Measurements from ENCODE around the gene CMC2.

Gene CMC2

GRCh38 chr16:81006813-81007695 is at the start of gene CMC2, which contains the start of gene CENPN:
CMC2 (minus strand) TSS chr16:81006885; CDS start chr16:80997394, 9,491 bp downstream.
CENPN (plus strand) TSS chr16:81007214; CDS start chr16:81011940, 4,726 bp downstream.
- peak; percentile 98 for DNase-seq

DNA sequence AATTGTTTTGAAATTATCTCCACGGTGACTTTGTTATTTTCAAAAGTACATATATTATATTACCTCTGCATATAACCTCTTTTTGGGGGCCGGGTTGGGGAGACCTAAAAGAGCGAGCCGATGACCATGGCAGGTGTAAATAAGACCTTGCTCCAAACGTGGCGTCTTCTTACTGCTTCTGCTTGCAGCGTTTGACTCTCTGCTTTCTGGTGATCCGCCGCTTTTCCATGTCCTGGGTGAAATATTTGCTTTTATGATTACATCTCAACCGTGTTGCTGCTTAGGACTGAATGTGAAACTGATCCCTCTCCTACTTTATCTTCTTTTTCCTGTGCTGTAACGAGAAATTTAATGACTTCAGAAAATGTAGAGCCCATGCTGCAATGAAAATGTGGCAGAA is 47.1 kb upstream of the CMC2 start:
- DNase-seq: no peak

DNA sequence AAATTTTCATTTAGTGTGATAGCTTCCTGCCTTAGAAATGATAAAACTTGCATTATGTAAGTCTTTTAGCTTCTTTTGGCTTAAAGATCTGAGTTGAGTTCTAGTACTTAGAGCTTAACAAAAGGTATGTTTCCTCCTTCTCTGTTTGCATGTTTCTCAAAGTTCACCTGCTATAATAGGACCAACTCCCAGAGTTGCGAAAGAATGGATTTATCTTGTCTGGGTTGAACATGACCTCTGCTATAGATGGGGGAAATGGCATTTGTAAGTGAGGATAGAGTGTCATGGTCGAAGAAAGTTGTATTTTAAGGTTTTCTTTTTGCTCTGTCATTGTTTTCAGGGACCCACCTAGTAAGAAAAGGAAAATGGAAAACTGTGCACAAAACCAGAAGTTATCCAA is 36.1 kb upstream of the CMC2 start:
- no peak for DNase-seq

DNA sequence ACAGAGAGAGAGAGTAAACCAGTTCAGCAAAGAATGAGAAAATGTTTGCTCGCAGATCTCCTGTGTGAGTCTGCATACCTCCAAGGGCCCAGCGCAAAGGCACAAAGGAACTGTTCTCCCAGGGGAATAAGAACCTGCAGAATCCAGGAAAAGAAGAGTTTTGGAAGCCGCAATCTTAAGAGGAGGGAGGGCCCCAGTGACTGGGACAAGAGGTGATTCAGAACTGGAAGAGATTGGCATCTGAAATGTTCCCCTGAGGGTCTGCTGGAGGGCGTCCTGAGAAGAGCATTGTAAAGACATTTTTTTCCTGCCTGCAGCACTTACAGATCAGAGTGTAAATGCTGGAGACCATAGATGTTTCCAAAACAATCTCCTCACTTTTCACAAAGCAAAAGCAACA is 35.0 kb upstream of the CMC2 start:
- DNase-seq: no peak

GRCh38 chr16:81040842-81041241 is 34.2 kb upstream of the CMC2 start:
- no peak for DNase-seq

DNA sequence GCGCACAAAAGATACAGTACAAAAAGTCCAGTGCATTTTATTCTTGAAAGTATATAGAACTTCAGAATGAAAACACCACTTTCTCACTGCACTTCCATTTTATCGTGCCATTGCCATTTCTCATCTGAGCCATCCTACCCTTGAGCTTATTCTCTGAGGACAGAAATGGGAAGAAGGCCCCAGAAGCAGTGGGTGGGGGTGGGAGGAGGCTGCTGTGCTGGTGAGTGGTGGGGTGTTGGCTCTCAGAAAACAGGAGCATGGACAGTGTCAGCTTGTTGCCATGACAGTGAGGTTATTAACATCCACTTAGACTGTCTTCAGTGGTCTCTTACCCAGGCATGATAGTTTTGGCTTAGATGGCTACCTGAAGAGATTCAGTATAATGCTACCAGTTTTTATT is 33.4 kb upstream of the CMC2 start:
- DNase-seq: no peak

DNA sequence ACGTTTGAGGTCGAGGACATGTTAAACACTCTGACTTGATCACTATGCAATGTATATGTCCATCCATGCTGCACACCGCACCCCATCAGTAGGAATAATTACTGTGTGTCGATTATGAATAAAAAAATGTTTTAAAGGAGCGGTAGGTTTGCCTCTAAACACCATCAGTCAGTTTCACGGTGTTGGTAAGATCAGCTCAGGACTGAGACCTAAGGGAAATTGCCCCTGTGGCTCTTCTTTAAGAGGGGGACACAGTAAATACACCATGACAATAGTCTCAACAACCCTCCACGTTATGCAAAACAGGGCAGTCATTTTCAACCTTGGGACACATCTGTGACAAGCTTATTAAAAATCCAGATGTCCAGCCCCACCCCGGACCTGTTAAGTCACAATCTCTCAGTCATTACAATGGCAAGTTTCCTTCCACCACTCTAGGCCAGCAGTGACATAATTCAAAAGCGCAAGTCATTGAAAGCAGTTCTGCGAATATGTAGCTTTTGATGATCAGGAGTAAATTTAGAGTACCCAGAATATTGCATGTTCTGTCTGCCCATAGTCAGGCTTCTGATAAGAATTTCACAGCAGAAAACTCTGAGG is 30.2 kb upstream of the CMC2 start:
- DNase-seq: no peak

- DNase-seq: peak; percentile 32
Observed at GRCh38 chr16:81035975-81036750, 29.5 kb upstream of the CMC2 start.

DNA sequence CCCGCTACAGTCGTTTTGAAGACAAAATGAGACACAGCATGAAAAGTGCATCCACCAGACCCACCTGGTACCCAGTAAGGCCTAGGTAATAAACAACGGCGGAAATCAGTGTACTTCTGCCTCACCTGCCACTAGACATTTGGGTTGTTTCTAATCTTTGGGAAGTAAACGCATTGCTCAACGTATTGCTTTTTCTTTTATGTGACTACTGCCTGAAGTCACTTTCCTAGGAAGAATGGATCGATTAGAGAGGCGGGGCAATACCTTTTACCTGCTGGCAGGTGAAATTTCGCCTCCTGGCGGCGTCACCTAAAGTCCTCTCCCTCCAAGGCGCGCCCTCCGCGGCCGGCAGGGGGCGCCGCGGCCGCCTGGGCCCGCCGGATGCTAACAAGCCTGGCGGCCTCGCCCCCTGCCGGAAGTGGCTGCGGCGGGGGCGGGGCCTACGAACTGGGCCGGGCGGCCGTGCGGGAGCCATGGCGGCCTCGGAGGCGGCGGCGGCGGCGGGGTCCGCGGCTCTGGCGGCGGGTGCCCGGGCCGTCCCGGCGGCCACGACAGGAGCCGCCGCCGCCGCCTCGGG is 28.8 kb upstream of the CMC2 start, which contains the start of gene ATMIN:
TSS of gene ATMIN (plus strand) at position 445 of the 577 bp plus-strand sequence. CDS start at position 474, 29 bp downstream.
- DNase-seq: peak; percentile 90

DNA sequence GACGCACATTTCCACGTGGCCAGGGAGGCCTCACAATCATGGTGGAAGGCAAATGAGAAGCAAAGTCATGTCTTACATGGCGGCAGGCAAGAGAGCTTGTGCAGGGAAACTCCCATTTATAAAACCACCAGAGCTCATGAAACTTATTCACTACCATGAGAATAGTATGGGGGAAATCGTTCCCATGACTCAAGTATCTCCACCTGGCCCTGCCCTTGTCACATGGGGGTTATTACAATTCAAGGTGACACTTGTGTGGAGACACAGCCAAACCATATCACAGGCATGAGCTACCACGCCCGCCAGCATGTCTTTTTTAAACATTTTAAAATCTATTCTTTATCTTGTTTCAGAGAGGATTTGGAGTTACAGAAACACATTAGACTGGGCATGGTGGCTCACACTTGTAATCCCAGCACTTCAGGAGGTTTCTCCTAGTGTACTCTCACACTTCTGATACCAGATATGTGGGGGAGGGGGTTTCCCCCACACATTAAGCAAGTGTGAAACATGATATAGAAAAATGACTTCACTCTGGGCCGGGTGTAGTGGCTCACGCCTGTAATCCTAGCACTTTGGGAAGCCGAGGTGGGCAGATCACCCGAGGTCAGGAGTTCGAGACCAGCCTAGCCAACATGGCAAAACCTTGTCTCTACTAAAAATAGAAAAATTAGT is 23.4 kb upstream of the CMC2 start:
- no peak for DNase-seq

- no peak for DNase-seq
Observed at GRCh38 chr16:81026429-81026828, 19.7 kb upstream of the CMC2 start.

DNA sequence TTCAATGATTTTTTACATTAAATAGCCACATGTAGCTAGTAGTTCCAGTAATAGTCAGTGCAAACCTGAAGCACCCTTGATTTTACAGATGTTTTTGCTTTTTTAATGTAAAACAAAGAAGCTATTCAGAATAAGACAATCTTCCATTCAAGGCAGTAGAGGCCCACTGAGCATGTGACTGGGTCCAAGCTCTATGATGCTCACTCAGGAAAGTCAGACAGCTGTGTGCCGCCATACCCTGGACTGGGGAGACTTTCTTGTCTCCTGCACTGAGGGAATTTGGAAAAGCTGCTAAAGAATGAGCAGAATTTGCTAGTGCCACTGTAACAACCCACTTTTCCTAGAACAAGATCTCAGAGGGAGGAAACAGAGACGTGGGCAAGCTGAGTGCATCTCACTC is 11.8 kb upstream of the CMC2 start:
- peak; percentile 81 for DNase-seq

GRCh38 chr16:81014672-81015071 is 8.0 kb upstream of the CMC2 start:
- DNase-seq: no peak

GRCh38 chr16:81012974-81013373 is 6.3 kb upstream of the CMC2 start:
- DNase-seq: no peak

DNA sequence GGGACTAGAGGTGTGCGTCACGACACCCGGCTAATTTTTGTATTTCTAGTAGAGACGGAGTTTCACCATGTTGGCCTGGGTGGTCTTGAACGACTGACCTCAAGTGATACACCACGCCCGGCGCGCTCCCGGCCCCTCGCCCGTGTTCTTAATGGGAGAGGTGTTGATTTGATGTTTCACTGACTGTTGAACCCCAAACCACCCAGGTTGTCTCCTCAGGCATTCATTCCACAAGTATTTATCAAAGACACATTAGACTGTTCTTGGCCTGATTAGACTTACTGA is 1.8 kb upstream of the CMC2 start:
- DNase-seq: no peak

DNA sequence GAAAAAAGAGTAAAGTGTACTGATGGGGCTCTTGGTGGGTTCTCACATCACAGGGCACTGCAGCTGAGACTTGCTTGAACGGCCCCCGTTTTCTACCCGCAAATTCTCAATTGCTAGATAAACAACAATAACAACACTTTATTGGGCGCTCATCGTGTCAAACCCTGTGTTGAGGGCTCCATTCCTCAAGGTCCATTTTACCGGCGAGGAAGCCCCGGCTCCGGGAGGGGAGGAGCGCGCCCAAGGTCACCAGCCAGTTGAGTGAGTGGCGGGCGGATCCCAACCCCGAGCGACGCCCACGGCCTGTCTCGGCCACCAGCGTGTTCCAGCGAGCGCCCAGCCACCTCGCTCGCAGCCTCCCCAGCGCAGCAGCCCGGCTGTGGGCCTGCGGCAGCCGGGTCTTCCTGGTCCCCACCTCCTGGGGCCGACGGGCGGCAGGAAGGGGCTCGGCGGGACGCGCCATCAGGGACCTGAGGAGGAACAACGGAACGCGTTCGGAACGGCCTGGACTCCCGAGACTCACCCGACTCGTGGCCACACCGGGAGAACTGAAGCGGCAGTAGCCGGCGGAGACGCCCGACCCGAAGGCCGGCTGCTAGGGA is 373 bp downstream of the CMC2 start:
- peak; percentile 40 for DNase-seq

DNA sequence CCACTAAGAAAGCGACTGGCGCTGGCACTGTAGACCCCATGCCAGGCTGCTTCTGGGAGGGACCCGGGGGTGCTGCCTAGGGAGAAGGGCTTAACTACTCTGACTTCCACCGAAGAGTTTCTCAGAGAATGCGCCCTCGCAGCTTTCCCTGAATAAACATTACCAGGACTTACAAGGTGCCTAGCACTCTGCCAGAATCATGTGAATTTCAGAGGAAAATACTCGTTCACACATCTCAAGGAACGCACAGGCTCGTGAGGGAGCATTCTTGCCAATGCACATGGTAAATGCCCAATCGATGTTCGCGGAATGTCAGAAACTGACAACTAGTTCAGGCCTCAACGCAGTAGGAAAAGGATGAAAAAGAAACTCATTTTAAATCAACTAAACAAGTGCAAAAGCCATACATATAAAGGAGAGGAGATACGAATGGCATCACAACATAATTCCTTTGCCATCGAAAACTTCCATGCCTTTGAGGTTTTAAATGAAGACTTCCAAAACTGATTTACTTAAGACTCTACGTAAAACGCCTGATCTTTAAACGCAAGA is 999 bp downstream of the CMC2 start:
- DNase-seq: no peak

- peak; percentile 83 for DNase-seq
Observed at GRCh38 chr16:81004646-81005353, 1.9 kb downstream of the CMC2 start.

- no peak for DNase-seq
Observed at GRCh38 chr16:81003610-81004460, 2.9 kb downstream of the CMC2 start.

DNA sequence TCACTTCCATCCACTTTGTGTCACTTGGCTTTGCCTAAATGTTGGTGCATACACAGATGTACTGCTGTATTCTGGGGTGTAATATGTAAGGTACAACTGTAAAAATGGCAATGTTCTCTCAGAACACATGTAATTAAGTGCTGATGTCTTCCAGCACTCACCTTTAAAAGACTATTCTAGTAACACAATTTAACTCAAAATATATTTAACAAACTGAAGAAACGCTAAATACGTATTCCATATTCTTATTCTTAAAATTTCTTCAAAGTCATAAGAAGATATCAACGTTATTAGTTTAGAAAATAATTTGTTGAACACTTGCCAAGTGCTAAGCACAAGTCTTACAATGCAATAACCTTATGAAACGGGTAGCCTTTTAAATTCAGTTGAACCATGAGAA is 3.6 kb downstream of the CMC2 start:
- no peak for DNase-seq
